Breast epithelium (tissue), 3 donors: ENCODE data around the gene IFITM1.
"Not testable (repeated sequence)": the region's sequence is repeated elsewhere in the genome, so short reads cannot be mapped to it uniquely, and the experiment has no call there.

Source experiments
- POLR2A ChIP-seq: fragments of 450-650 bp; IDR thresholded peaks from one replicate; pipeline ENCODE4 v1.6.1; 2016; ENCODE audit warnings: antibody characterized with exemption, mild to moderate bottlenecking, moderate library complexity
- POLR2AphosphoS5 ChIP-seq, 3 donors: sonication (generic); formaldehyde crosslinking; IDR thresholded peaks; one replicate each; pipeline ENCODE4 v1.6.1; 2017; ENCODE audit warnings: antibody characterized with exemption in 3 of 3
- TF ChIP-seq, protein P1 (sequence below), 3 donors: fragments of 450-650 bp; IDR thresholded peaks; one replicate each; pipeline ENCODE4 v1.5.1; 2016 to 2017; ENCODE audit warnings: antibody characterized with exemption in 3 of 3, mild to moderate bottlenecking in 3 of 3, moderate library complexity in 3 of 3

DNA sequence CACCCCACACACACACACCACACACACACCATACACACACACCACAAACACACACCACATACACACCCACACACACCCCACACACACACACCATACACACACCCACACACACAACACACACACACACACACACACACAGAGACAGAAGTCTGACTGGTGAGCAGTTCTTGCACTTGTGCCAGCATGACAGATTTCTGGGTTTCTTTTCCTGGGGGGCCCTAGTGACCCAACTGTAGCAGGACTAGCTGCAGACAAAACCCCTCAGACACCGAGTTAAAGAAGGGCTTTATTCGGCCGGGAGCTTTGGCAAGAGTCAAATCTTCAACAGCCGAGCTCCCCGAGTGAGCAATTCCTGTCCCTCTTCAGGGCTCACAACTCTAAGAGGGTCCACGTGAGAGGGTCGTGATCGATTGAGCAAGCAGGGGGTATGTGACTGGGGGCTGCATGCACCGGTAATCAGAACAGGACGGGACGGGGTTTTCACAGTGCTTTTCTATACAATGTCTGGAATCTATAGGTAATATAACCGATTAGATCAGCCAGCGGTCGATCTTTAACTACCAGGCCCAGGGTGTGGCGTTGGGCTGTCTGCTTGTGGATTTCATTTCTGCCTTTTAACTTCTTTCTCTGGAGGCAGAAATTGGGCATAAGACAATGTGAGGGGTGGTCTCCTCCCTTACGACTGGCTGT, 36.3 kb downstream of the IFITM1 start:
- TF ChIP-seq, protein P1, sequence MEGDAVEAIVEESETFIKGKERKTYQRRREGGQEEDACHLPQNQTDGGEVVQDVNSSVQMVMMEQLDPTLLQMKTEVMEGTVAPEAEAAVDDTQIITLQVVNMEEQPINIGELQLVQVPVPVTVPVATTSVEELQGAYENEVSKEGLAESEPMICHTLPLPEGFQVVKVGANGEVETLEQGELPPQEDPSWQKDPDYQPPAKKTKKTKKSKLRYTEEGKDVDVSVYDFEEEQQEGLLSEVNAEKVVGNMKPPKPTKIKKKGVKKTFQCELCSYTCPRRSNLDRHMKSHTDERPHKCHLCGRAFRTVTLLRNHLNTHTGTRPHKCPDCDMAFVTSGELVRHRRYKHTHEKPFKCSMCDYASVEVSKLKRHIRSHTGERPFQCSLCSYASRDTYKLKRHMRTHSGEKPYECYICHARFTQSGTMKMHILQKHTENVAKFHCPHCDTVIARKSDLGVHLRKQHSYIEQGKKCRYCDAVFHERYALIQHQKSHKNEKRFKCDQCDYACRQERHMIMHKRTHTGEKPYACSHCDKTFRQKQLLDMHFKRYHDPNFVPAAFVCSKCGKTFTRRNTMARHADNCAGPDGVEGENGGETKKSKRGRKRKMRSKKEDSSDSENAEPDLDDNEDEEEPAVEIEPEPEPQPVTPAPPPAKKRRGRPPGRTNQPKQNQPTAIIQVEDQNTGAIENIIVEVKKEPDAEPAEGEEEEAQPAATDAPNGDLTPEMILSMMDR (IDR thresholded peaks at IDR 0.05) = not testable (repeated sequence)
- not testable (repeated sequence) for TF ChIP-seq POLR2A; POLR2AphosphoS5 (IDR thresholded peaks at IDR 0.05)
